ENCODE measurements around the gene BCL7B. TPM values are rescaled to one million over a fixed set of nuclear protein-coding genes. Genes with fewer than 3 reads are reported as not detected.
"Not testable (repeated sequence)": the region's sequence is repeated elsewhere in the genome, so short reads cannot be mapped to it uniquely, and the experiment has no call there.

Gene BCL7B
- total RNA-seq, 1 experiment from 2014 or later, result 65.2 TPM

- not testable (repeated sequence) for DNase-seq (ENCODE audit: low spot score)
Measured at GRCh38 chr7:73535918-73536317, 21.6 kb downstream of the BCL7B start.

DNA sequence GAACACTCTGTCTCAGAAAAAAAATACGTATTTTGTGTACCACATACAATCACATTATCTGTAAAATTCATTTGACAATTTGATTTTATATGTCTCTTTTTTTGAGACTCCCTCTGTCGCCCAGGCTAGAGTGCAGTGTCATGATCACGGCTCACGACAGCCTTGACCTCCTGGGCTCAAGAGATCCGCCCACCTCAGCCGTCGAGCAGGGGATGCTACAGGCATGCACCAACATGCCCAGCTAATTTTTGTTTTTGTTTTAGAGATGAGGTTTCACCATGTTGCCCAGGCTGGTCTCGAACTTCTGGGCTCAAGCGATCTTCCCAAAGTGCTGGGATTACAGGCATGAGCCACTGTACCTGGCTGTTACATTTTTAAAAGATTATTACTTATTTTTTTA is 23.7 kb downstream of the BCL7B start:
- DNase-seq (ENCODE audit: low spot score), result no peak

GRCh38 chr7:73532224-73532623 is 25.3 kb downstream of the BCL7B start:
- no peak for DNase-seq (ENCODE audit: low spot score)

DNA sequence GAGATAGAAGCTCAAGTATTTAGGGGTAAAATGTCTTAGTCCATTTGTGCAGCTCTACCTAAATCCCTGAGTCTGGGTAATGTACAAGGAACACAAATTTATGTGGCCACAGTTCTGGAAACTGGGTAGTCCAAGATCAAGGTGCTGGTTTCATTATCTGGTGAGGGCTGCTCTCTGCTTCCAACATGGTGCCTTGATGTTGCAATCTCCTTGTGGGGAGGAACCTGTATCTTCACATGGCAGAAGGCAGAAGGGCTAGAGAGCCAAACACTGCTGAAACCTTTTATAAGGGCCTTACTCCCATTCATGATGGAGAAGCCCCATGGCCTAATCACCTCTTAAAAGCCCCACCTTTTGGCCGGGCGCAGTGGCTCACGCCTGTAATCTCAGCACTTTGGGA is 26.7 kb downstream of the BCL7B start:
- DNase-seq (ENCODE audit: low spot score), result no peak

DNA sequence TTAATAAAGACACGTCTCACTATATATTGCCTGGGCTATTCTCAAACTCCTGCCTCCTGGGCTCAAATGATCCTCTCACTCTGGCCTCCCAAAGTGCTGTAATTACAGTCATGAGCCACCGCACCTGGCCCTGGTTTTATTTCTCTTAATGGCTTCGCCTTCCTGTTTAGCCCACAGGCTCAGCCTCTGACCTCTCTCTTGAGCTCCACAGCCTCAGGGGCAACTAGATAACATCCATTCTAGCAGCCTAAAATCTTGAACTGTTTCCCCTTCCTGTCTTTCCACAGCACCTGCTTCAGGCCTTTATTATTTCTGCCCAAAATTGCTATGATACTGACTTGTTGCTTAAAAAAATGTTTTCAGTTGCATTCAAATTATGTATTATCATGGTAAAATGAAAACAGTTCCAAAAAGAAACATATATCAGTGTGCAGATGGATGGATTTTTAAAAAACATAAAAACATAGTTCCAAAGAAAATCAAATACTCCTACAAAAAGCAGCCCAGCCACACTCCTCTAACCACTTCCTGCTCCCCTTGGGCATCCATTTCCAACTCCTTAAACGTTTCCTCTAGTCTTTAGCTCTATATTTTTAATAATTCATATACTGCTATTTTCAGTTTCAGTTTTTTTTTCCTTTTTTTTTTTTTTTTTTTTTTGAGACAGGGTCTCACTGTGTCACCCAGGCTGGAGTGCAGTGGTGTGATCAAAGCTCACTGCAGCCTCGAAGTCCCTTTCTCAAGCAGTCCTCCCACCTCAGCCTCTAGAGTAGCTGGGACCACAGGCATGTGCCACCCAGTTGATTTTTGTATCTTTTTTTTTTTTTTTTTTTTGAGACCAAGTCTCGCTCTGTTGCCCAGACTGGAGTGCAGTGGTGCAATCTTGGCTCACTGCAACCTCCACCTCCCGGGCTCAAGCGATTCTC is 30.3 kb downstream of the BCL7B start:
- peak; percentile 44 for DNase-seq (ENCODE audit: low spot score)

- DNase-seq (ENCODE audit: low spot score), result not testable (repeated sequence)
Measured at GRCh38 chr7:73526158-73526494, 31.4 kb downstream of the BCL7B start.

DNA sequence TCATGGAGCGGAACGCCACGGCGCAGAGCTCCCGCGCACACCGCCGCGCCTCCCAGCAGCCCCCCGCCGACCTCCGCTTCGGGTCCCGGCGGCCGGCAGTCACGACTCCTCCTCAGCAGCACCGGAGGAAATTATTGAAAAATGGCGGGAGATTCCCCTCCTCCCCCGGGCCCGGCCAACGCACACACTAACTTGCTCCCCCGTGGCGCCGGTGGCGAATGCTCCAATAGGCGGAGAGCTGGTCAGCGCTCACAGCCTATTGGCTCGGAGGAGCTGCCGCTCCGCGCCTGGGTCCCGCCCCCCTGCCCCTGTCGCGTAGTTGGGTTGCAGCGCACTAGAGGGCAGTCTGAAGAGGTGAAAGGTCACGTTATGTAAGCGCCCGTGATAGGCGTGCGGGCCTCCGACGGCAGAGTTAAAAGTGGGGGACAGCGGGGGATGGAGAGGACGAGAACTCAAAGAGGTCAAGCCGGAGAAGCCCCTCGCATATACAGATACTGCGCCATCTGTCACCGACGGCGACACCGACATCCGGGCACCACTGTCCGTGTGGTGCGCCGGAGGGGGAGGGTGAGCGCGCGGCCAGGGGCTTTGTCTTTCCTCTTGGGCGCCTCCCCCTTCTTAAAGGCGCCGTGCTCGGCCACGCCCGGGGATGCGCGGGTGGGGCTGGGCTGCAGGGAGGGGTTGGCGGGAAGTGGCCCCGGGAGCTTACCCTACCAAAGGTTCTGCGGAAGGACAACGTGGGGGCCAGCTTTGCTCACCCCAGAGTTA is 35.2 kb downstream of the BCL7B start, which contains the start of gene BAZ1B:
Gene BAZ1B (minus strand): TSS at position 189 of the 768 bp plus-strand sequence. CDS start 360 bp downstream, outside the sequence.
- DNase-seq (ENCODE audit: low spot score), result peak; percentile 98

DNA sequence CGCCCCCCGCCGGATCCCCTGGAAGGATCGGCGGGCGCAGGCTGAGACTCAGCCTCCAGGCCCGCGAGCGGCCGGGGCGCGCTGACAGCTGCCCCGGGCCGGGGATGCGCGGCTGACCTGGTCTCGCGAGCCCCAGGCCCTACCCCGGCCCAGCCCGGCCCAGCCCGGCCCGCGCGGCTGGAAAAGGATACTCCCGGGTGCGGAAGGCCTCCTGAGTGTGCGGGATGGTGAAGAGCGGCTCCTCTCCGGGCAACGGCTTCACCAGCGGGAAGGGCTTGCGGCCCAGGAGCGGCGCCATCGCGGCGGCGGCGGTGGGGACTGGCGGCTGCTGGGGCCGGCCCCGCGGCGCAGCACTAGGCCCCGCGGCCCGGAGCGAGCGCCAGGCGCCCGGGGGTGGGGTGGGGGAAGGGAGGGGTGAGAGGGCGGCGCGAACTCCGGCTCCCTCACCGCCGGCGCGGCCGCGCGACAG is 35.8 kb downstream of the BCL7B start:
- peak; percentile 26 for DNase-seq (ENCODE audit: low spot score)

DNA sequence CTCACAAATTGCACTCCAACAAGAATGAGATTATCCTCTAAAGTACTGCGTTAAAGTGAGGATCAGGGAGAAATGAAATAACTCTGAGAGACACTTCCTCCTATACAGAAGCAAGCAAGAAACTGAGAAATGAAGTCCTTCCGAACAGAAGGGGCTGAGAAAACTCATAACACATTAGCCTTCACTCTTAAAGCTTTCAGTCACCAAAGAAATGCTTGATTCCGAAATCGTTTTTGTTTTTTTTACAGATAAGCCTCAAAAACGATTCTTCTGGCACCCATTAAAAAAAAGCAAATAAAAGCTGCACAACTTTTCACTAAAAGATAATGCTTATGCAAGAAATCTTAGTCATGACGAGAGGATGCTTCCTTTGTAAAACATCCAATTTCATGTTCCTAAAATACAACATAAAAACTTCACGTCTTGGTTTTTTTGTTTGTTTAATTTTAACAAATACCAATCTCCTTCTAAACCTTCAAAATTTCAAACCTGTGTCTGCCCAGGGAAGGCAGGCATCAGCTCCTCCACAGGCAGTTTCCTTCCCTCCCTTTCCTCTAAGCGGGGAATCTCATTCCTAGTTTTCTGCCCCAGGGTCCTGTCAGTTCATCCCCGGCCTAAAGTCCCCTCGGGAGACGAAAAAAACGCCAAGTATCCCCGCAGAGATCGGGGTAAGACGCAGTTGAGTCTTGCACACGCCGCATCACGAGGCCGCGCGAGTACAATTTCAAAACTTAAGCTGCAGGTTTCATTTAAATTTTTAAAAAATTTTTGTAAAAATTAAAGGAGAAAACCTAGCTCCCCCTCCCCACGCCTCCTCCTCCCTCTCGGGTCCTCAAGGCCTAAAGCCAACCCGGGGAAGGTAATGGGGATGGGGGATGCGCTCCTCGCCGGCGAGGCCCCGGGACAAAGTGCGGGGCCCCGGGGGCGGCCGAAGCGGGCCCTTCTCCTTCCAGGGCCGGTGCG is 36.5 kb downstream of the BCL7B start:
- no peak for DNase-seq (ENCODE audit: low spot score)

DNA sequence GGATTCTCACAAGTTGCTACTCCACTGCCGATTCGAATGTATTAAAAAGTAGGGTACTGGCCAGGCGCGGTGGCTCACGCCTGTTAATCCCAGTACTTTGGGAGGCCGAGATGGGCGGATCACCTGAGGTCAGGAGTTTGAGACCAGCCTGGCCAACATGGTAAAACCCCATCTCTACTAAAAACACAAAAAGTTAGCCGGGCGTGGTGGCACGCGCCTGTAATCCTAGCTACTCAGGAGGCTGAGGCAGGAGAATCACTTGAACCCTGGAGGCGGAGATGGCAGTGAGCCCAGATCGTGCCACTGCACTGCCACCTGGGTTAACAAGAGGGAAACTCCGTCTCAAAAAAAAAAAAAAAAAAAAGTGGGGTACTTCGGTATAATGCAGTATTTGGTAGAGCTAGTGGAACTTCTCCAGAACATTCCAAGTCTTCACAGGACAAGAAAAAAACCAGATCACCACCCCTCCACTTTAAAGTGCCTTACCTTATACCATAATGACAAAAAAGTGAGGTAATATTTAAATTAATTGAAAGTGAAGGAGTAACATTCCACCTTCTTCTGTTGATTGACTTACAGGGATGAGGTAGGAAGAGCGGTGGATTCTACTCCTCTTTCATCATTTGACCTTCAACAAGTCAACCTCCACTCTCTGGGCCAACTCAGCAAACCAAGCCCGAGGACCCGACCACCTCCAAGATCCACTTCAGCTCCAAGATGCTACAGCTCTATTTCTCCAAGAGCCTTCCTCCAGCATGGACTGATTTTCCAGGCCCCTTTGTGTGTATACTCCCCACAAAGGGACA is 37.4 kb downstream of the BCL7B start:
- DNase-seq (ENCODE audit: low spot score), result no peak

DNA sequence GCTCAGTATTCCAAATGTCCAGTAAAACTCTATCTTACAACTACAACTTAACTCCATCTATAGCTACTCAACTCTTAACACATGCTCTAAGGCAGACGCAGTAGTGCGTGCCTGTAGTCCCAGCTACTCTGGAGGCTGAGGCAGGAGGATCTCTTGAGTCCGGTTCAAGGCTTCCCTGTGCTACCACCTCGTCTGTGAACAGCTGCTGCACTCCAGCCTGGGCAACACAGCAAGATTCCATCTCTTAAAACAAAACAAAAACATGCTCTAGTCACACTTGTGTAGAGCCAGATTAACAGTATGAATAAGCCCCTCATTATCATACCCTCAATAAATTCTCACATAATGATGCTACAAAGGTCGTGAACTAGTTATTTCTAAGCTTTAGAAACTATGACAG is 39.0 kb downstream of the BCL7B start:
- no peak for DNase-seq (ENCODE audit: low spot score)

DNA sequence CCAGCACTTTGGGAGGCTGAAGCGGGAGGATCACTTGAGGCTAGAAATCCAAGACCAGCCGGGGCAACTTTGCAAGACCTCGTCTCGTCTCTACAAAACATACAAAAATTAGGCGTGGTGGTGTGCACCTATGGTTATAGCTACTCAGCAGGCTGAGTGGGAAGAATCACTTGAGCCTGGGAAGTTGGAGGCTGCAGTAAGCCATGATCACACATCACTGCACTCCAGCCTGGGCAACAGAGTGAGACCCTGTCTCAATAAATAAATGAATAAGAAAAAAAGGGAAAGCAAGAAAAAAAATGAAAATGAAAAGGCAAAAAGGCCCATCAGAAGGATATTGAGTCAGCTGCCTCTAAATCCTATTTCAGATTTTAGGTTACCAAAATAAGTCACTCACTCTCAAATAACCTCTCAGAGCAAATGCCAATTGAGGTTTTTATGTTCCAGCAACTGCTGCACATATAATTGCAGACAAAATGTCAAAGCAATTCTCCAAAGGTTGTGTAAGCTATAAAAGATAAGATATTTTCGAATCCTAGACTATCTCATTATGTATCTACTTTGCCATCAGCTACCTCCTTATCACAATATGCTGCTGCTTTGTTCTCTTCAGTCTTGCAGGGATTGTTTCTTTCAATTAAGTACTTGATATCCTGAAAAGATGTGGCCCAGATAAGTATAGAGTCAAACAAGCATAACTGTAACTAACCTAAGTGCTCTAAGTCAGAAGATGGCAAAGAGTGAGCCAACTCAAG is 40.1 kb downstream of the BCL7B start:
- DNase-seq (ENCODE audit: low spot score), result no peak

GRCh38 chr7:73515178-73515577 is 42.3 kb downstream of the BCL7B start:
- DNase-seq (ENCODE audit: low spot score), result no peak

DNA sequence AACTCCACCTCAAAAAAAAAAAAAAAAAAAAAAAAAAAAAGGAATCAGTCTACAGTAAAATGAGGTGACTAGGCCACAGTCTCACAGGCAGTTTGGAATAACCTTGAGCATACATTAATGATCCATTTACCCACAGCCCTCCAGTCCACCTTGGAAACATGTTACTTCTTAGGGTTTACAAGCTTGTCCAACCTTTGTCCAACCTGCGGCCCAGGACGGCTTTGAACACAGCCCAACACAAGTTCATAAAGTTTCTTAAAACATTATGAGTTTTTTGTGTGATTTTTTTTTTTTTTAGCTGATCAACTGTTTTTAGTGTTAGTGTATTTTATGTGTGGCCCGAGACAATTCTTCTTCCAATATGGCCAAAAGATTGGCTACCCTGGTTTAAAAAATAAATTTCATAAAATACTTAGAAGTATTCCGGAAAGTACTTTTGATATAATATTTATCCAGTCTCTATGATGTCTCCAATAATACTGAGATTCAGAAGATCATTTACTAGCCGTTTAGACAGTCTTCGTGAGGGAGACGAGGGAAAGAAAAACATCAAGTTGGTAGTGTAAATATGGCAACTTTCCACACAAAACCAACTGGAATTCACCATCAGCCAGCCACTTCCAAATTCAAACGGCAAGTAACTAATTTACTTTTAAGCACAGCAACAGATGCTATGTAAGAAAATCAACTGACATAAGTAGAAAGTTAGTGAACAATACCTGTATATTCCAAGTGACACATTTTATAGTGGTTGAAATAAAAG is 45.3 kb downstream of the BCL7B start:
- no peak for DNase-seq (ENCODE audit: low spot score)

DNA sequence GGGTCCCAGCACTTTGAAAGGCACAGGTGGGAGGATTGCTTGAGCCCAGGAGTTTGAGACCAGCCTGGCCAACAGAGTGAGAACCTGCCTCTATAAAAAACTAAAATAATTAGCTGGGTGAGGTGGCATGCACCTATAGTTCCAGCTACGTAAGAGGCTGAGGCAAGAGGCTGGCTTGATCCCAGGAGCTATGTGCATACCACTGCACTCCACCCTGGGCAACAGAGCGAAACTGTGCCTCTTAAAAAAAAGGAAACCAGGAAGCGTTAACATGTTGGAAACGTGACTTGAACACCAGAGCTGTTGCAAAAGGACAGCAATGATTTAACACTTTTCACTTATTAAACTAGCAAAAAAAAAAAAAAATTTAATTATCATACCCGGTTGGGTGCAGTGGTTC is 48.0 kb downstream of the BCL7B start:
- DNase-seq (ENCODE audit: low spot score), result no peak

DNA sequence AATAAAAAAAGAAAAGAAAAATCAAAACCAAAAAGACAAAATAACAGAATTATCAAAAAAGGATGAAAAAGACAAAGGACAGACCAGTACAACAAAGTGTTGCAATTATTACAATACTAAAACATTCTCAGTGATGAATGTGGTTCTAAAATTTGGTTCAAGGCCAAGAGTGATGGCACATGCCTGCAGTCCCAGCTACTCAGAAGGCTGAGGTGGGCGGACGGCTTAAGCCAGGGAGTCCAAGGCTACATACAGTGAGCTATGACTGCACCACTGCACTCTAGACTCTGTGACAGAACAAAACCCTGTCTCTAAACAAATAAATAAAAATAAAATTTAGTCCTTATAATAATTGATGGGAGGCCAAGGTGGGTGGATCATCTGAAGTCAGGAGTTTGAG is 49.9 kb downstream of the BCL7B start:
- DNase-seq (ENCODE audit: low spot score), result no peak

DNA sequence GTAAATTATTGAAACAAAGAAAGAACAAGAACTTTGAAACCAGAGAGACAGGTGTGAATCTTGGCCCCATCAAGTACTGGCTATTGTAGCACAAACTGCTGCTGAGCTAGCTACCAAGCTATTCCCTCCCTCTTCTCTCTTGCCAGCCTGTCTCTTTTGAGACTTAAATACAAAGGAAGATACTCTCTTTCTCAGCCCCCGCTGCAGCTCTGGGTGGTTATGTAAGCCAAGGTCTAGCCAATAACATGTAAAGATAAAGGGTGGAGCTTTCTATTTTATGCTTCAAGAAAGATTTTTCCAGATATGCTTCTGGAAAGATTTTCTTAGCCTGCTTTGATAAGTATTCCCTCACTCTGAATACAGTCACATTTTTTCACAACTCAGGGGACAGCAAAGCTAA is 52.6 kb downstream of the BCL7B start:
- DNase-seq (ENCODE audit: low spot score), result no peak

DNA sequence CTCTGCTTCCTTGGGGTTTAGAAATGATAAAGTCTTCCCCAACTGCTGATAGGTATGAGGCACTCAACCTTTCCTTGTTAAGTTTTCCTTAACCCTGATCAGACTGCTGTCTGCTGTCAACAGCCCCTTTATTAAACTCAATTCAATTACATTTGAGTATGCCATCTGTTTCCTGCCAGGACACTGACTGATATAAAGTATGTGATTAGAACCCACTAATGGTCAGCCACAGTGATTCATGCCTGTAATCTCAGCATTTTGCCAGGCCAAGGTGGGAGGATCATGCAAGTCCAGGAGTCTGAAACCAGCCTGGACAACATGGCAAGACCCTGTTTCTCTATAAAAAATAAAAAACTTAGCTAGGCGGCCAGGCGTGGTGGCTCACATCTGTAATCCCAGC is 53.5 kb downstream of the BCL7B start:
- DNase-seq (ENCODE audit: low spot score), result no peak

- no peak for DNase-seq (ENCODE audit: low spot score)
Measured at GRCh38 chr7:73503229-73503628, 54.3 kb downstream of the BCL7B start.
